Stimulated activated naive CD8-positive, alpha-beta T cell treated with anti-CD3 and anti-CD28 coated beads, Interleukin-15, Interleukin-2, amounts not matched to agents 100 ng/mL and 50 ng/mL, for 24 hours (primary cell): ENCODE results near the gene MTFP1.

Experiments used
- H3K27ac Mint-ChIP-seq: one replicate; pipeline ENCODE4 v1.8.0; 2021; ENCODE audit warnings: mild to moderate bottlenecking, mixed read lengths
- H3K27me3 Mint-ChIP-seq: one replicate; pipeline ENCODE4 v1.8.0; 2021; ENCODE audit warnings: mixed read lengths
- H3K36me3 Mint-ChIP-seq: one replicate; pipeline ENCODE4 v1.8.0; 2021; ENCODE audit warnings: low read depth, mixed read lengths
- H3K4me1 Mint-ChIP-seq: one replicate; pipeline ENCODE4 v1.8.0; 2021; ENCODE audit warnings: low read depth, mixed read lengths
- H3K4me3 Mint-ChIP-seq: one replicate; pipeline ENCODE4 v1.8.0; 2021; ENCODE audit warnings: mild to moderate bottlenecking, mixed read lengths
- H3K9me3 Mint-ChIP-seq: one replicate; pipeline ENCODE4 v1.8.0; 2021; ENCODE audit warnings: mixed read lengths

MTFP1 gene

GRCh38 chr22:30425616-30426387, at the start of gene MTFP1:
MTFP1 (plus strand) TSS chr22:30425768; CDS start chr22:30425880, 112 bp downstream.
- Mint-ChIP-seq H3K9me3 (no peaks in the 10 kb centered on the region), H3K36me3 (peaks cover 35% of the 10 kb centered on the region), H3K4me1 (peaks cover 61% of the 10 kb centered on the region), H3K27me3 (no peaks in the 10 kb centered on the region), H3K4me3 (peak within 1 kb of the TSS; percentile 98), H3K27ac (peak within 1 kb of the TSS; percentile 99)

- H3K27me3 Mint-ChIP-seq = no peaks in the 10 kb centered on the region
- H3K27ac Mint-ChIP-seq = no peak overlapping the region
- no peaks in the 10 kb centered on the region for H3K9me3 Mint-ChIP-seq
- no peaks in the 10 kb centered on the region for H3K36me3 Mint-ChIP-seq
- H3K4me1 Mint-ChIP-seq = peaks cover 8% of the 10 kb centered on the region
- H3K4me3 Mint-ChIP-seq = no peak overlapping the region
These were observed 45.6 kb upstream of the MTFP1 start for GRCh38 chr22:30380011-30380410.

GRCh38 chr22:30381264-30381663, 44.3 kb upstream of the MTFP1 start:
- Mint-ChIP-seq H3K36me3 (no peaks in the 10 kb centered on the region), H3K27me3 (no peaks in the 10 kb centered on the region), H3K4me1 (peaks cover 8% of the 10 kb centered on the region), H3K27ac (no peak overlapping the region), H3K4me3 (no peak overlapping the region), H3K9me3 (no peaks in the 10 kb centered on the region)

- Mint-ChIP-seq H3K27ac (no peak overlapping the region), H3K4me1 (peaks cover 9% of the 10 kb centered on the region), H3K27me3 (no peaks in the 10 kb centered on the region), H3K9me3 (no peaks in the 10 kb centered on the region), H3K36me3 (no peaks in the 10 kb centered on the region), H3K4me3 (no peak overlapping the region)
These were observed 43.2 kb upstream of the MTFP1 start for GRCh38 chr22:30382340-30382739.

- H3K4me1 Mint-ChIP-seq = peaks cover 13% of the 10 kb centered on the region
- H3K36me3 Mint-ChIP-seq = no peaks in the 10 kb centered on the region
- no peaks in the 10 kb centered on the region for H3K9me3 Mint-ChIP-seq
- no peak overlapping the region for H3K27ac Mint-ChIP-seq
- no peak overlapping the region for H3K4me3 Mint-ChIP-seq
- no peaks in the 10 kb centered on the region for H3K27me3 Mint-ChIP-seq
These were observed 42.5 kb upstream of the MTFP1 start for GRCh38 chr22:30383061-30383460.

GRCh38 chr22:30385942-30386341, 39.6 kb upstream of the MTFP1 start:
- Mint-ChIP-seq H3K4me1 (peaks cover 30% of the 10 kb centered on the region), H3K27me3 (no peaks in the 10 kb centered on the region), H3K27ac (no peak overlapping the region), H3K4me3 (no peak overlapping the region), H3K9me3 (no peaks in the 10 kb centered on the region), H3K36me3 (no peaks in the 10 kb centered on the region)

GRCh38 chr22:30386608-30386959, 39.0 kb upstream of the MTFP1 start:
- H3K4me1 Mint-ChIP-seq = peaks cover 30% of the 10 kb centered on the region
- H3K27ac Mint-ChIP-seq = no peak overlapping the region

GRCh38 chr22:30386960-30387827, 38.4 kb upstream of the MTFP1 start, which contains the start of gene RNF215:
RNF215 (minus strand) TSS chr22:30387411; CDS start chr22:30387313, 98 bp downstream.
- Mint-ChIP-seq H3K4me3 (peak within 1 kb of the TSS; percentile 82), H3K36me3 (no peaks in the 10 kb centered on the region), H3K27me3 (no peaks in the 10 kb centered on the region), H3K27ac (no peak within 1 kb of the TSS), H3K4me1 (peaks cover 36% of the 10 kb centered on the region), H3K9me3 (no peaks in the 10 kb centered on the region)

More at GRCh38 chr22:30386608-30386959, 39.0 kb upstream of the MTFP1 start:
- Mint-ChIP-seq H3K27me3 (no peaks in the 10 kb centered on the region), H3K36me3 (no peaks in the 10 kb centered on the region), H3K9me3 (no peaks in the 10 kb centered on the region), H3K4me3 (peak overlapping the region; percentile 82)

- peak overlapping the region; percentile 74 for H3K27ac Mint-ChIP-seq
- H3K36me3 Mint-ChIP-seq = no peaks in the 10 kb centered on the region
- no peaks in the 10 kb centered on the region for H3K27me3 Mint-ChIP-seq
- H3K4me3 Mint-ChIP-seq = no peak overlapping the region
- peaks cover 54% of the 10 kb centered on the region for H3K4me1 Mint-ChIP-seq
- no peaks in the 10 kb centered on the region for H3K9me3 Mint-ChIP-seq
These were observed 34.4 kb upstream of the MTFP1 start for GRCh38 chr22:30390974-30391691.

- H3K4me1 Mint-ChIP-seq = peaks cover 59% of the 10 kb centered on the region
These were observed 32.8 kb upstream of the MTFP1 start for GRCh38 chr22:30392661-30393321.

GRCh38 chr22:30393322-30393680, 32.3 kb upstream of the MTFP1 start:
- Mint-ChIP-seq H3K4me3 (no peak overlapping the region), H3K27me3 (no peaks in the 10 kb centered on the region), H3K9me3 (no peaks in the 10 kb centered on the region), H3K36me3 (no peaks in the 10 kb centered on the region), H3K4me1 (peaks cover 62% of the 10 kb centered on the region), H3K27ac (no peak overlapping the region)

More at GRCh38 chr22:30392661-30393321, 32.8 kb upstream of the MTFP1 start:
- Mint-ChIP-seq H3K36me3 (no peaks in the 10 kb centered on the region), H3K27ac (no peak overlapping the region), H3K4me3 (no peak overlapping the region), H3K9me3 (no peaks in the 10 kb centered on the region), H3K27me3 (no peaks in the 10 kb centered on the region)

- no peaks in the 10 kb centered on the region for H3K9me3 Mint-ChIP-seq
- H3K27me3 Mint-ChIP-seq = no peaks in the 10 kb centered on the region
- no peak overlapping the region for H3K27ac Mint-ChIP-seq
- no peak overlapping the region for H3K4me3 Mint-ChIP-seq
- H3K36me3 Mint-ChIP-seq = no peaks in the 10 kb centered on the region
- peaks cover 63% of the 10 kb centered on the region for H3K4me1 Mint-ChIP-seq
These were observed 31.7 kb upstream of the MTFP1 start for GRCh38 chr22:30393885-30394284.

GRCh38 chr22:30396871-30397655, 28.5 kb upstream of the MTFP1 start, which contains the start of gene SEC14L2:
SEC14L2 (plus strand) TSS chr22:30397018; CDS start chr22:30397117, 99 bp downstream.
- Mint-ChIP-seq H3K27ac (peak within 1 kb of the TSS; percentile 76), H3K27me3 (no peaks in the 10 kb centered on the region), H3K36me3 (no peaks in the 10 kb centered on the region), H3K4me3 (peak within 1 kb of the TSS; percentile 86), H3K4me1 (peaks cover 47% of the 10 kb centered on the region), H3K9me3 (no peaks in the 10 kb centered on the region)
